HG02571 (cell line): ENCODE results near the gene CCDC18.
"Not testable (repeated sequence)": the region's sequence is repeated elsewhere in the genome, so short reads cannot be mapped to it uniquely, and the experiment has no call there.

Experiments
- ATAC-seq: cut with Tn5 transposase; IDR thresholded peaks from one replicate; pipeline ENCODE4 v1.9.1; 2021; ENCODE audit warnings: mild to moderate bottlenecking, moderate library complexity; ENCODE audit not compliant: unreplicated experiment

CCDC18 gene, protein sequence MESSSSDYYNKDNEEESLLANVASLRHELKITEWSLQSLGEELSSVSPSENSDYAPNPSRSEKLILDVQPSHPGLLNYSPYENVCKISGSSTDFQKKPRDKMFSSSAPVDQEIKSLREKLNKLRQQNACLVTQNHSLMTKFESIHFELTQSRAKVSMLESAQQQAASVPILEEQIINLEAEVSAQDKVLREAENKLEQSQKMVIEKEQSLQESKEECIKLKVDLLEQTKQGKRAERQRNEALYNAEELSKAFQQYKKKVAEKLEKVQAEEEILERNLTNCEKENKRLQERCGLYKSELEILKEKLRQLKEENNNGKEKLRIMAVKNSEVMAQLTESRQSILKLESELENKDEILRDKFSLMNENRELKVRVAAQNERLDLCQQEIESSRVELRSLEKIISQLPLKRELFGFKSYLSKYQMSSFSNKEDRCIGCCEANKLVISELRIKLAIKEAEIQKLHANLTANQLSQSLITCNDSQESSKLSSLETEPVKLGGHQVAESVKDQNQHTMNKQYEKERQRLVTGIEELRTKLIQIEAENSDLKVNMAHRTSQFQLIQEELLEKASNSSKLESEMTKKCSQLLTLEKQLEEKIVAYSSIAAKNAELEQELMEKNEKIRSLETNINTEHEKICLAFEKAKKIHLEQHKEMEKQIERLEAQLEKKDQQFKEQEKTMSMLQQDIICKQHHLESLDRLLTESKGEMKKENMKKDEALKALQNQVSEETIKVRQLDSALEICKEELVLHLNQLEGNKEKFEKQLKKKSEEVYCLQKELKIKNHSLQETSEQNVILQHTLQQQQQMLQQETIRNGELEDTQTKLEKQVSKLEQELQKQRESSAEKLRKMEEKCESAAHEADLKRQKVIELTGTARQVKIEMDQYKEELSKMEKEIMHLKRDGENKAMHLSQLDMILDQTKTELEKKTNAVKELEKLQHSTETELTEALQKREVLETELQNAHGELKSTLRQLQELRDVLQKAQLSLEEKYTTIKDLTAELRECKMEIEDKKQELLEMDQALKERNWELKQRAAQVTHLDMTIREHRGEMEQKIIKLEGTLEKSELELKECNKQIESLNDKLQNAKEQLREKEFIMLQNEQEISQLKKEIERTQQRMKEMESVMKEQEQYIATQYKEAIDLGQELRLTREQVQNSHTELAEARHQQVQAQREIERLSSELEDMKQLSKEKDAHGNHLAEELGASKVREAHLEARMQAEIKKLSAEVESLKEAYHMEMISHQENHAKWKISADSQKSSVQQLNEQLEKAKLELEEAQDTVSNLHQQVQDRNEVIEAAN (N-terminal part only)

DNA sequence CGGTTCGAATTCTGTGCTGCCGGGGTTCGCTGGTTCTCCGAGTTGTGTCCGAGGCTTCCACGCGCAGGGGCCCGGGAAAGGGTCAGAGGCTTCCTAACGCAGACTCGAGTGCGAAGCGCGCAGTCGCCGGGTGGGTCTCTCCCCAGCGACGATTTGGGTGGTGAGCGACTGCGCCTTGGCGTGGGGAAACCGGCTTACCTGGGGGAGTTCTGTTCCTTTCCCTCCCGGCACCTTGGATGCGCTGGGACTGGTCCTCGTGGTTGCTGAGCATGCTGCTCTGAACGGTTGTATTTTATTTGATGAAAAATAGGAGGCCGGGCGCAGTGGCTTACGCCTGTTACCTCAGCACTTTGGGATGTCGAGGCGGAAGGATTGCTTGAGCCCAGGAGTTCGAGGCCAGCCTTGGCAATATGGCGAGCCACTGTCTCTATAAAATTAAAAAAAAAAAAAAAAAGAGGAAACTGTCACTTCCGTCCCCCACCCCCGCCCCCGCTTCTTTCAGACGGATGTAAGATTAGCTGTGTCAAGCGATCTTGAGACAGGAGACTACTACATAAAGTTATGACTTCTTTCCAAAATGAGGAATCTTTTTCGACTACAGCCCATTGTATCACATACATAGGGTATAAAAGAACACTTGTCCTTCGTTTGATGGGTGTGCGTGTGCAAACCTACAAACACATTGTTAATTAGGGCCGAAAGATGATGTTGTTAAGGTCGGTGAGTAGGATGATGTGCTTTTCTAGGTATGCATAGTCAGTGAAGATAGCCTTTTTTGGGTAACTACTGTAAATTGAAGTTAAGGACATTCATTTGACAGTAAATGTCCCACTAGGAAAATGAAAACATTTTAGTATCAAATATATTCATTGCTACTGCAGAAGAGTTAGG, at the start of gene CCDC18:
CCDC18 (plus strand) TSS at position 2 of the 891 bp plus-strand sequence. CDS start 2,638 bp downstream, outside the sequence.
- no peak for ATAC-seq

DNA sequence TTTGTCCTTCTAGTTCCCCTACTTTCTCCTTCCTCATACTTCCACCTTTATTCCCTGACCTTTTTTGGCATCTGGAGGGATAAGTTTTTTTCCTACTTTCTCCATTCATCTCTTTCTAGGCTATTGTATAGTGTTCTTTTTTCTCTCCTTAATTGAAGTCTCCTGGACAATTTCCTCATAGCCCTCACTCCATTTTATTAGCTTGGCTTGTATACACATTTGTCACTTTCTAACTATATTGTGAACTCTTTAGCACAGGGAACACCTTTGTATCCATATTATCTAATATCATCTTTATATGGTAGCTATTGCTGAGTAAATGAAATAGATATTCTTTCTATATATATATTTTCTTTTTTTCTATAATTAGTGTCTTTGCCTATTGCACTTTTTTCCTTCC, 47.9 kb upstream of the CCDC18 start:
- ATAC-seq, result no peak

DNA sequence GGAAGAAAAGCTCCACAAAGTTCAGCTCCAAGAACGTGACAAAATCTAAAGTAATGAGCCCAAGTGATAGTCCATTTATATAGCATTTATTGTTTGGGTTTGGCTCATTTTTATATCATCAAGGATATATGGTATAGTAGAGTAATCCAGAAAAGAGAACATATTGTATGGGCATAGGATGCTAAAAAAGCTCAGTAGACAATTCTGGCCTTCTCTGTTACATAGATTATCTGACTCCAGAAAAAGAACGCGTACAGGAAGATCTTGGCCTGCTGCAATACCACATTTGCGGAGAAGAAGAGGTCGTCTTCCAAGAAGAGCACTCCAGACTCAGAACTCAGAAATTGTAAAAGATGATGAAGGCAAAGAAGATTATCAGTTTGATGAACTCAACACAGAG, 44.1 kb upstream of the CCDC18 start:
- no peak for ATAC-seq

GRCh38 chr1:93137604-93138292, 42.8 kb upstream of the CCDC18 start:
- no peak for ATAC-seq

GRCh38 chr1:93140106-93140505, 40.4 kb upstream of the CCDC18 start:
- no peak for ATAC-seq

DNA sequence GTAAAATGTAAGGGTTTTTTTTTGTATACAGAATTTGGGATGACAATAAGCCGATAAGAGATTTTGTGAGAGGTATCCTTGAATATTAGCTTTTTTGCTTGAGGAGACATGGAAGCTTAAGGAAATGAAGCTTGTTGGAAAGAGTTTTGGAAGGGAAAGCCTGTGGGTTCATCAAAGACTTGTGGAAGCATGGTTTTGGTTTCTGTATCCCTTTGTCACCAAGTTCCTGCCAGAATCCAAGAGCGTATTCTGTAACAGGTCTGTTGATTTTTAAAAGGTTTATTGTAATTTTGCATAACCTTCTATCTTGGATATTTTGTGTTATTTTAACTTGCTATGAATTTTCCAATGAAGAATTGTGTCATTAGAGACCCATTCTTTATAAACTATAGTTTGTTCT, 38.4 kb upstream of the CCDC18 start:
- ATAC-seq, result no peak

DNA sequence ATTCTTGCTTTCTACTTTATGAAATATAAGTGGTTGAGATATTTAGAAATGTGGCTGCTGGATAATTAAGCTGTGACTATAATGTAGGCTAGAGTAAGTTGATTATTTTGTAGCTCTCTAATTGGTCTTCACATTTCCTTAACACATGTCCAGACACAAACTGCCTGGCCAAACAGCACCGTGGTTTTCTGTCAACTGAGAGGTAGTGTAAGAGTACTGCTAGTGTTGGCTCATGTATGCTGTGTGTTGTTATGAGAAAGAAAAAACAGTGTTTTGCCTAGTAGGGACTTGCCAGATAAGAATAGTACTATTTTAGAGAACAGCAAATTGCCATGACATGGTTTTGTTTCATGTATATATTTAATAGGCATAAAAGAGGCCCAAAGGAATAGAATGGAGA, 37.4 kb upstream of the CCDC18 start:
- no peak for ATAC-seq

GRCh38 chr1:93143769-93144168, 36.8 kb upstream of the CCDC18 start:
- ATAC-seq, result no peak

DNA sequence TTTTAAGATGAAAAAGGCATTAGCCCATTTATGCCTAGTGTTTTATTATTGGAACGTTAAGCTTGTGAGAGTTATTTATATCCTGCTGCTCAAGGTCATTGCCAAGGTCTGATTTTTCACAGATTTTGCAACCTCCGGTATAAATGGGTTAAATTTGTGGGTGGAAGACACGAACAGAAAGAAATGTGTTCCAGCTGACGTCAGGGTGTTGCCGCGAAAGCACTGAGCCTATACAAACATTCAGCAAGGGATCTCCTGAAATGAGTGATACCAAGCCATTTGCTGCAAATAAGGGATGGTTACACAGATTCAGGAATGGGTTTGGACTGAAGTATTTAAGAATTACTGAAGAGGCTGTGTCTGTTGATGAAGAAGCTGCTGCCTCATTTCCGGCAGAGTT, 32.5 kb upstream of the CCDC18 start:
- no peak for ATAC-seq

GRCh38 chr1:93150729-93151128, 29.8 kb upstream of the CCDC18 start:
- ATAC-seq, result no peak

DNA sequence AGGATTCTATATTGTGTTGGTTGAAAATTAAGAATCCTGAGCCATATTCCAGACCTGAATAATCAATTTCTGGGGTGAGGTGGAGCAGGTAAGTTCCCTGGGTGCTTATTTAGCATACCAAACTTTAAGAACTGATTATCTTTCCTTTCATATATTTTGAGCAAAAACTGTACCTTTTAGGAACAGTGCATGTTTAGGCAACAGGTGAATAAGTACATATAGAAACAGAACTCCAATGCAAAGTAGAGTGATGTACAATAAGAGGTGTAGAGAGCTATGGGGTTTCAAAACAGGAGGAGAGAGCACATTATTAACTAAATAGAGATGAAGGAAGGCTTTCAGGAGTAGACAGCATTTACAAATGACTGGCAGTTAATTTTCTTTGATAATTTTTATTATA, 29.1 kb upstream of the CCDC18 start:
- ATAC-seq, result no peak

DNA sequence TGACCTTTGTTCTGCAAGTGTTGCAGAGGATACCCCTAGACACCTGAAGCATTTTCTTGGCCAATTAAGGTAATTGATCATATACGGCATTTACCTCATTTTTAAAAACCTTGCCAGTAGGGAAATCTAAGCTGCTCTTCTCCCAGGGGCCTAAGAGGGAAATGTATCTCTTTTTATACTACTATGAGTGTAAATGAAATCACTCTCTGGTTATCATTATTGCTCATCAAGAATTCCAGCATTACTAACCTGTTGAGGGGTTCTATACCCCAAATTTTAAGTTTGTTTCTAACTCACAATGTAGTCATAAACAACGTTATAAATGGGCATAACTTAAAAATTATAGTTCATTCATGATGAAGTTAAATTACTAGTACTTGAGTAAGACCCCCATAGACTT, 27.7 kb upstream of the CCDC18 start:
- no peak for ATAC-seq

GRCh38 chr1:93154898-93155297, 25.6 kb upstream of the CCDC18 start:
- no peak for ATAC-seq

GRCh38 chr1:93155335-93155734, 25.2 kb upstream of the CCDC18 start:
- ATAC-seq, result no peak

- ATAC-seq, result no peak
Measured at GRCh38 chr1:93159337-93159736, 21.2 kb upstream of the CCDC18 start.

DNA sequence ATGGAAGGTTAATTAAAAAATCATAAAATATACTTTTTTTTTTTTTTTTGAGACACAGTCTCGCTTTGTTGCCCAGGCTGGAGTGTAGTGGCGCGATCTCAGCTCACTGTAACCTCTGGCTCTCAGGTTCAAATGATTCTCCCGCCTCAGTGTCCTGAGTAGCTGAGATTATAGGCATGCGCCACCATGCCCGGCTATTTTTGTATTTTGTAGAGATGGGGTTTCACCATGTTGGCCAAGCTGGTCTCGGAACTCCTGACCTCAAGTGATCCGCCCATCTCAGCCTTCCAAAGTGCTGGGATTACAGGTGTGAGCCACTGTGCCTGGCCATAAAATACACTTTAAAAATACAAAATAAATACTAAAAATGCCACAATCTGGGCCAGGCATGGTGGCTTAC, 17.2 kb upstream of the CCDC18 start:
- ATAC-seq, result not testable (repeated sequence)

DNA sequence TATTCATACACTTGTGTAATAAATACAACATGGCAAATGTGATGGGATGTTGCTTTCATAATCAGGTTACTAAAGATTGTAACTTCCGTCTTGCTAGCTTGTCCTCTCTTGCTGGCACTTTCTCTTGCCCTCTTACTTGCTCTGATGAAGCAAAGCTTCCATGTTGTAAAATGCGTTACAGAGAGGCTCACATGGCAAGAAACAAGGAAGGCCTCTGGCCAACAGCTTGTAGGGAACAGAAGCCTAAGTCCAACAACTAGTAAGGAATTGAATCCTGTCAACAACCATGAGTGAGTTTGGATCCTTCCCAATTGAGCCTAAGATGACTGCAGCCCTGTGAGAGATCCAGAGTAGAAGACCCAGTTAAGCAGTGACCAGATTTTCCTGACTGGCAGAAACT, 15.7 kb upstream of the CCDC18 start:
- ATAC-seq, result no peak

- ATAC-seq, result not testable (repeated sequence)
Measured at GRCh38 chr1:93165895-93166294, 14.6 kb upstream of the CCDC18 start.

- no peak for ATAC-seq
Measured at GRCh38 chr1:93167006-93167405, 13.5 kb upstream of the CCDC18 start.
